Stimulated activated CD8-positive, alpha-beta memory T cell treated with anti-CD3 and anti-CD28 coated beads, Interleukin-2, amount 100 ng/mL, for 1 hour (primary cell): ENCODE data around the gene ZNF177.

ENCODE experiments used
- DNase-seq, 2 donors: peaks; one replicate each; pipeline ENCODE4 v3.0.0-alpha.2; 2020; ENCODE audit warnings: low read depth in 2 of 2

Gene ZNF177

DNA sequence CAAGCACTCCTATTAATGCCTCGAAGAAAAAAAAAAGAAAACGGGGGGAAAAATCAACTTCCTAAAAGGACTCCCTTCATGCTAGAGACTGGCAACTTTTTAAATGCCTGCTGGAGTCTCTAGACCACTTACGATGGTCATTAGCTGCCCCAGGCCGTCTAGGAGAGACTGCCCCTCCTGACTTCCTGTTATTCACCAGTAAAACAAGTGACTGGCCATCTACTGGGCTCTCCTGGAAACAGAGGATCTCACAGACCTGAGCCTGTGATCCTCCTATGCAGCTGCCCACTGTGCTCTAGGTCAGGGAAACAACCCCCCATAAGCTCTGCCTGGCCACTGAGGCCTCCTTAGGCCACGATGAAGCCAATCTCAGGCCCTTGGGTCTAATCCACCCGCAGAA is 65.1 kb downstream of the ZNF177 start:
- DNase-seq: no peak

DNA sequence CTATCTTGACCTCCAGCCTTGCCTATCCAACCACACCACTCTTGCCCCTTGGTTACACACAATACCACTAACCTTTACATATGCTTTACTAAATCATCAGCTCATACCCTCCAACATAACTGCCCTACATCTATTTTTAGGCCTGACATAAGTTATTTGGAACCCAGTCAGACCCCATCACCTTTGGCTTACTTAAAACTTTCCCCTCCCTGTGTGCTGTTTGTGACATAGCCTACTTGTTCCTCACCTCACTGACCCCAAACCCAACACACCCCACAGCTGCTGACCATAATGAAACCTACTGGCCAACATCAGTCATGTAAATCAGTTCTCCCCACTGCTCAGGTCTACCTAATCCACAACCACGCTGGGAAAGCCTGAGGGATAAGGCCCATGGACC is 67.6 kb downstream of the ZNF177 start:
- no peak for DNase-seq

GRCh38 chr19:9431475-9431874 is 68.7 kb downstream of the ZNF177 start:
- peak in 1 of 2 donors; percentile 22 for DNase-seq
